HG03457 (cell line): ENCODE data around the gene SPN.
"Not testable (repeated sequence)": the region's sequence is repeated elsewhere in the genome, so short reads cannot be mapped to it uniquely, and the experiment has no call there.

ENCODE experiments used
- ATAC-seq: cut with Tn5 transposase; IDR thresholded peaks from one replicate; pipeline ENCODE4 v1.9.1; 2021; ENCODE audit warnings: moderate number of reproducible peaks; ENCODE audit not compliant: unreplicated experiment

The SPN gene

GRCh38 chr16:29645694-29646187 is 17.3 kb upstream of the SPN start:
- ATAC-seq, result no peak

DNA sequence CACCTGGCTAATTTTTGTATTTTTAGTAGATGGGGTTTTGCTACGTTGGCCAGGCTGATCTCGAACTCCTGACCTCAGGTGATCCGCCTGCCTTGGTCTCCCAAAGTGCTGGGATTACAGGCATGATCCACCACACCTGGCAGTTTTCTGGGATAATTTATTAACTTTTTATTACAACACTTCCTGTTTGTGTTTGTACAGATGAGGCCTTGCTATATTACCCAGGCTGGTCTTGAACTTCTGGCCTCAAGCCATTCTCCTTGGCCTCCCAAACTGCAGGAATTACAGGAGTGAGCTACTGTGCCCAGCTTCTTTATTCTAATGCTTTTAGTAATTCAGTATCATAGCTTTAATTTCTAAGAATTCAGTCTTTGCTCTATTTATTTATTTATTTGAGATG is 16.1 kb upstream of the SPN start:
- ATAC-seq, result no peak

DNA sequence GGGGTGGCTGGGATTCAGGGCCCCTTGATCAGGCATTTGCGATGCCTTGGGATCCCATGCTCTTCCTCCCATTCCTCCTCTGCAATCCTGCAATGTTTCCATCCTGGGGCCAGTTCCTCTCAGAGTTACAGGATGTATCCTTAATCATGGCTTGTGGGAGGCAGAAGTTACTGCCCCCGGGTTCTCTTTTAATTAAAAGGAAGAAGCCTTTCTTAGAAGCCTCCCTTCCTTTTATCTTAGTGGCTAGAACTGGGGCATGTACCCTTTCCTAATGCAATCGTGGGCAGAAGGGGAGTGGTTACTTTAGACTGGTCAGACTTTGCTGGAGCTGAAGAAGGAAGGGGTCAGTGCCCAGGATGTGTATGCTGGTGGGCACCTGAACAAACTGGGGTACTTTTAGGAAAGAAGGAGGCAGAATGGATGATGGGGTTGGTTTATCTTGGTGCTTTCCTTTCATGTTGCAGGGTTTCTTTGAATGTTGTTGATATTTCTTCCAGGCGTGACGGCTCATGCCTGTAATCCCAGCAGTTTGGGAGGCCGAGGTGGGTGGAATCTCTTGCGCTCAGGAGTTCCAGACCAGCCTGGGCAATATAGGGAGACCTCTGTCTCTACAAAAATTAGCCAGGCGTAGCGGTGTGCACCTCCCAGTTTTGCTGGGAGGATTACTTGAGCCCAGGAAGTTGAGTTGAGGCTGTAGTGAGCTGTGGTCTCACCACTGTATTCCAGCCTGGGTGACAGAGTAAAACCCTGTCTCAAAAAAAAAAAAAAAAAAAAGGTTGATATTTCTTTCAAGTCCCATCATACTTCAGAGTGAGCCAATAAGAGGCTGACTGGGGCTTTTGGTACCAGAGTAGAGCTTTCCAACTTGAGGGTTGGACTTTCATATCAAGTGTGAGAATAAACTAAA is 13.2 kb upstream of the SPN start:
- no peak for ATAC-seq

- no peak for ATAC-seq
Observed at GRCh38 chr16:29650771-29651170, 12.3 kb upstream of the SPN start.

DNA sequence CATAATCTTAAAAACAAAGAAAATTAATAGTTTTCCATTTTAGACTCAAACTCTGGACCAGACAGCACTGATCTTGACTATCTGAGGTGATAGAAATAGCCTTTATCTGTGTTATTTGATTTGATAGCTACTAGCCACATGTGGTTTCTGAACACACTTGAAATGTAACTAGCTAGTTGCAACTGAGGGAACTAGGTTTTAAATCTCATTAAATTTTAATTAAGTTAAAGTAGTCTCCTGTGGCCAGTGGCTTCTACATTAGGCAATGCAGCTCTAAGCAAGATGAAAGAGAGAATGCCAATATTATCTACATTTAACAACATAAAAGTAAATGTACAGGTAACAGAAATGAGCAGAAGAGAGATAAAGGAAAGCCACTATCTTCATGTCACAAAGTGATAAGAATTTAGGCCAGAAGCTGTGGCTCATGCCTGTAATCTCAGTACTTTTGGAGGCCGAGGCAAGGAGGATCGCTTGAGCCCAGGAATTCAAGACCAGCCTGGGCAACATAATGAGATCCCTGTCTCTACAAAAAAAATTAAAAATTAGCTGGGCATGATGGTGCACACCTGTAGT is 11.2 kb upstream of the SPN start:
- no peak for ATAC-seq

- no peak for ATAC-seq
Observed at GRCh38 chr16:29653471-29653870, 9.6 kb upstream of the SPN start.

DNA sequence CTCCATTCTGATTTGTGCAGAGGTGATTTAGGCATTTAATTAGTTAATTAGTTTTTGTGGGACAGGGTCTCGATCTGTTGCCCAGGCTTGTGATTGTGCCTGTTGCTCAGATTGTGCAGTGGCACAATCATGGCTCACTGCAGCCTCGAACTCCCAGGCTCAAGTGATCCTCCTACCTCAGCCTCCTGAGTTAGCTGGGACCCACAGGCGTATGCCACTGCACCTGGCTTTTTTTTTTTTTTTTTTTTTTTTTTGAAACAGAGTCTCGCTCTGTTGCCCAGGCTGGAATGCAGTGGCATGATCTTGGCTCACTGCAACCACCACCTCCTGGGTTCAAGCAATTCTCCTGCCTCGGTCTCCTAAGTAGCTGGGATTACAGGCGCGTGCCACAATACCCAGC is 9.2 kb upstream of the SPN start:
- not testable (repeated sequence) for ATAC-seq

DNA sequence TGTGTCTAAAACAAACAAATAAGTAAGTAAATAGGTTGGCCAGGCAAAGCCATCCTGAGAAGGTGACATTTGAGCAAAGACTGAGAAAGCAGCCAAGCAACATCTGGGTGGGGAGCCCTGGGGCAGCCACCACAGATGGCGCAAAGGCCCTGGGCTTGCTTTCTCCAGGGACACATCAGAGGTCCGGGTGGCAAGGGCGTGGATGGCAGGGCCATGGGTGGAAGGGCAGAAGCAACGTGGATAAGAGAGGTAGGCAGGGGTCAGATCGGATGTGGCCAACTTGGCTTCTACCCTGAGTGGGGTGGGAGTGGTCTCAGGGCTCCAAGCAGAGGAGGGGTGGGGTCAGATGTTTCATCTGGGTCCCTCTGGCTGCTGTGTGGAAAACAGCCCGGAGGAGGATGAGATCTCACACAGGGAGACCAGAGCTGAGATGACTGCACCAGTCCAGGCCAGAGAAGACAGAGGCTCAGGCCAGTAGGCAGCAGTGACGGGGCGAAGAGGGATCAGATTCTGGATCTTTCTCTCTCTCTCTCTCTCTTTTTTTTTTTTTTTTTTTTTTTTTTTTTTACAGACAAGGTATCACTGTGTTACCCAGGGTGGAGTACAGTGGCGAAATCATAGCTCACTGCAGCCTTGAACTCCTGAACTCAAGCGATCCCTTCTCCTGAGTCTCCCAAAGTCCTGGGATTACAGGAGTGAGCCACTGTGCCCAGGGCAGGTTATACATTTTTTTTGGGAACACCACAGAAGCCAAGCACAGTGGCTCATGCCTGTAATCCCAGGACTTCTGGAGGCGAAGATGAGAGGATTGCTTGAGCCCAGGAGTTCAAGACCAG is 6.1 kb upstream of the SPN start:
- no peak for ATAC-seq

GRCh38 chr16:29658705-29659104 is 4.3 kb upstream of the SPN start:
- ATAC-seq, result no peak

- no peak for ATAC-seq
Observed at GRCh38 chr16:29662000-29662728, 883 bp upstream of the SPN start.

- ATAC-seq, result no peak
Observed at GRCh38 chr16:29662729-29663015, 375 bp upstream of the SPN start.

- ATAC-seq, result no peak
Observed at GRCh38 chr16:29663807-29664090, 702 bp downstream of the SPN start.

- ATAC-seq, result no peak
Observed at GRCh38 chr16:29664091-29664921, 1.3 kb downstream of the SPN start.

GRCh38 chr16:29665294-29666077 is 2.4 kb downstream of the SPN start:
- no peak for ATAC-seq

GRCh38 chr16:29667322-29667610 is 4.2 kb downstream of the SPN start:
- ATAC-seq, result not testable (repeated sequence)

GRCh38 chr16:29667755-29668154 is 4.7 kb downstream of the SPN start:
- no peak for ATAC-seq

DNA sequence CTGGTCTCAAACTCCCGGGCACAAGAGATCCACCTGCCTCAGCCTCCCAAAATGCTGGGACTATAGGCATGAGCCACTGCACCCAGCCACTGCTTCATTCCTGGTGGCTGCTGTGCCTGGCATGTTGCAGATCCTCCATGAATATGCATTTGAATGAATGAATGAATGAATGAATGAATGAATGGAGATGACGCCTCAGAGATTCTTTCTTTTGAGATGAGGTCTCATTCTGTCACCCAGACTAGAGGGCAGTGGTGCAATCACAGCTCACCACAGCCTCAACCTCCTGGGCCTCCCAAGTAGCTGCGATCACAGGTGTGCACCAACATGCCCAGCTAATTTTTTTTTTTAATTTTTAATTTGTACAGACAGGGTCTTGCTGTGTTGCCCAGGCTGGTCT is 5.2 kb downstream of the SPN start:
- no peak for ATAC-seq

- no peak for ATAC-seq
Observed at GRCh38 chr16:29673501-29673900, 10.5 kb downstream of the SPN start.

- ATAC-seq, result no peak
Observed at GRCh38 chr16:29674188-29674587, 11.1 kb downstream of the SPN start.
